ENCODE data around the gene TBC1D16. TPM values are rescaled to one million over a fixed set of nuclear protein-coding genes. Genes with fewer than 3 reads are reported as not detected.

Gene TBC1D16
- total and polyA plus RNA-seq, 10 of the 15 experiments (the other 5 are each of a cell fraction or from before 2014, with no cell fraction given) = 0.01 to 0.13 (median 0.06) TPM; not detected in 3

GRCh38 chr17:80045703-80046102 is 10.0 kb upstream of the TBC1D16 start:
- RAD21 ChIA-PET (ENCODE audit: unreplicated experiment) = no interaction called here
- H3K27ac ChIP-seq (ENCODE audit: control insufficient read depth, insufficient read depth) = no peak overlapping the region
- H3K4me2 ChIP-seq (ENCODE audit: control insufficient read depth, insufficient read depth) = no peak overlapping the region
- H3K79me2 ChIP-seq (ENCODE audit: control insufficient read depth, insufficient read depth, low read length) = no peaks in the 10 kb centered on the region
- POLR2A ChIA-PET = interaction anchor here (0.6 kb wide), 1 partner anchor 170 kb away, joined by 6 read pairs; no protein-coding TSS in a partner anchor
- no peak overlapping the region for H3K9ac ChIP-seq (ENCODE audit: control insufficient read depth, insufficient read depth, low read length)
- ATAC-seq (no peak), DNase-seq (ENCODE audit: low read depth, low spot score) (no peak), FAIRE-seq (no peak)
- CTCF ChIA-PET = interaction anchor here (0.6 kb wide), 1 partner anchor 126 kb away, joined by 4 read pairs; no protein-coding TSS in a partner anchor
- no peak overlapping the region for H2AFZ ChIP-seq (ENCODE audit: control insufficient read depth, low read depth, low read length)
- BruUV-seq (replicated peaks) = no TSS peak
- no peak overlapping the region for H3K4me3 ChIP-seq
- no peaks in the 10 kb centered on the region for H4K20me1 ChIP-seq (ENCODE audit: control insufficient read depth, insufficient read depth)
- no peaks in the 10 kb centered on the region for H3K9me3 ChIP-seq (replicated peaks; ENCODE audit: control insufficient read depth, insufficient read depth, low read length)
- no peaks in the 10 kb centered on the region for H3K4me1 ChIP-seq (ENCODE audit: control insufficient read depth, insufficient read depth, low read length)
- WGBS (ENCODE audit: insufficient coverage, insufficient replicate concordance, low lambda C conversion rate, missing lambda C conversion rate) = 44% methylated on average over 4 of the region's 4 CpGs
- intact Hi-C loops (cut with micrococcal nuclease; ENCODE audit: unreplicated experiment) (no loop called here), in situ Hi-C loops (cut with MboI) (no loop called here)
- no peaks in the 10 kb centered on the region for H3K36me3 ChIP-seq (ENCODE audit: control insufficient read depth in 2 of 2, insufficient read depth in 2 of 2, low read length in 1 of 2)
- 0 out of 4 replicates have a peak, but pooled peaks cover 0 to 2% of the 10 kb centered on the region in 2 experiments for H3K27me3 ChIP-seq (replicated peaks in 1 of 2; ENCODE audit: control insufficient read depth in 2 of 2, insufficient read depth in 2 of 2, low read length in 1 of 2)
- SMC1A ChIA-PET (ENCODE audit: uncharacterized antibody, unreplicated experiment) = interaction anchor here (0.5 kb wide), 1 partner anchor 223 kb away, joined by 3 read pairs; no protein-coding TSS in a partner anchor
- TF ChIP-seq BACH1 (IDR thresholded peaks at IDR 0.05; ENCODE audit: borderline replicate concordance) (no peak), BCL3 (IDR thresholded peaks at IDR 0.05; ENCODE audit: borderline replicate concordance, insufficient read depth, low read depth, low read length, poor library complexity, severe bottlenecking) (no peak), ATF3 (IDR thresholded peaks at IDR 0.05; ENCODE audit: borderline replicate concordance, extremely low read depth, low read depth, low read length) (no peak), ATF2 (IDR thresholded peaks at IDR 0.05; ENCODE audit: low read length) (no peak), RBBP5 (conservative IDR thresholded peaks at IDR 0.05) (no peak), SREBF2 (IDR thresholded peaks at IDR 0.05; ENCODE audit: low read length) (no peak), LARP7 (IDR thresholded peaks at IDR 0.05) (no peak), TCF7 (IDR thresholded peaks at IDR 0.05; ENCODE audit: borderline replicate concordance) (no peak), GABPA (IDR thresholded peaks at IDR 0.05; ENCODE audit: low read depth) (no peak), POLR2AphosphoS5 (IDR thresholded peaks at IDR 0.05; ENCODE audit: low read length) (no peak), DPF2 (IDR thresholded peaks at IDR 0.05) (no peak), BCL11A (IDR thresholded peaks at IDR 0.05; ENCODE audit: low read depth, low read length) (no peak), FOXM1 (IDR thresholded peaks at IDR 0.05; ENCODE audit: low read depth, low read length) (no peak), PAX8 (IDR thresholded peaks at IDR 0.05) (no peak), SIN3A (IDR thresholded peaks at IDR 0.05; ENCODE audit: low read depth, low read length) (no peak), ZNF687 (IDR thresholded peaks at IDR 0.05) (no peak)
- TF ChIP-seq, protein P1, sequence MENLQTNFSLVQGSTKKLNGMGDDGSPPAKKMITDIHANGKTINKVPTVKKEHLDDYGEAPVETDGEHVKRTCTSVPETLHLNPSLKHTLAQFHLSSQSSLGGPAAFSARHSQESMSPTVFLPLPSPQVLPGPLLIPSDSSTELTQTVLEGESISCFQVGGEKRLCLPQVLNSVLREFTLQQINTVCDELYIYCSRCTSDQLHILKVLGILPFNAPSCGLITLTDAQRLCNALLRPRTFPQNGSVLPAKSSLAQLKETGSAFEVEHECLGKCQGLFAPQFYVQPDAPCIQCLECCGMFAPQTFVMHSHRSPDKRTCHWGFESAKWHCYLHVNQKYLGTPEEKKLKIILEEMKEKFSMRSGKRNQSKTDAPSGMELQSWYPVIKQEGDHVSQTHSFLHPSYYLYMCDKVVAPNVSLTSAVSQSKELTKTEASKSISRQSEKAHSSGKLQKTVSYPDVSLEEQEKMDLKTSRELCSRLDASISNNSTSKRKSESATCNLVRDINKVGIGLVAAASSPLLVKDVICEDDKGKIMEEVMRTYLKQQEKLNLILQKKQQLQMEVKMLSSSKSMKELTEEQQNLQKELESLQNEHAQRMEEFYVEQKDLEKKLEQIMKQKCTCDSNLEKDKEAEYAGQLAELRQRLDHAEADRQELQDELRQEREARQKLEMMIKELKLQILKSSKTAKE (IDR thresholded peaks at IDR 0.05; ENCODE audit: low read depth, poor library complexity, severe bottlenecking) = no peak

All from GM12878 (cell line).